CD4-positive, alpha-beta T cell treated with Interleukin-10 for 1 hour (primary cell): Measurements from ENCODE around the gene MRPS2.
"Not testable (repeated sequence)": the region's sequence is repeated elsewhere in the genome, so short reads cannot be mapped to it uniquely, and the experiment has no call there.

ENCODE experiments used
- DNase-seq: peaks from one replicate; pipeline ENCODE4 v3.0.0-alpha.2; 2020

The MRPS2 gene

DNA sequence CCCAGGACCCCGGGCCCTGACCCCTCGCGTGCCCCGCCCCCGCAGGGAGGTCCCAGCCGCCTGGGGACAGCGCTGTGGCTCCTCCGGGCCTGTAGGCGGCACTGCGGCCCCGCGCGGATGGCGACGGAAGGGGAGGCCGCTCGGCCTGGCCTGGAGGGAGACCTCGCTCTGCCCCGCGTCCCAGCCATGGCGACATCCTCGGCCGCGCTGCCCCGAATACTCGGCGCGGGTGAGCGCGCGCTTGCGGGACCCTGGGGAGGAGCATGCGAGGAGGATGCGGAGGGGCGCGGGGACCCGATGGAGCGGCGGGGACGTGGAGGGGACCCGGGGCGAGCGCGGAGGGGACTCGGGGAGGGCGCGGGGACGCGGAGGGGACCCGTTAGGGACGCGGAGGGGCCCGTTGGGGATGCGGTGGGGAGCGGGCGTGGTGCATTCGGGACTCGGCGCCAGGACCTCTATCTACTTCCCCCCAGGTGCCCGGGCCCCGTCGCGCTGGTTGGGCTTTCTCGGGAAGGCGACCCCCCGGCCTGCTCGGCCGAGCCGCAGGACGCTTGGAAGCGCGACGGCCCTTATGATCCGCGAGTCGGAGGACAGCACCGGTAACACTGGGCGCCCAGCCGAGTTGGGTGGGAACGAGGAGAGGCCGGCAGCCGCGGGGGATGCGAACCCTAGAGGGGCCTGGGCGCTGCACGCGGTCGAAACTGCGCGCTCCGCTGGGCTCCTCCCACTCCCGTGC, at the start of gene MRPS2:
TSS of gene MRPS2 (plus strand) at position 158 of the 736 bp plus-strand sequence. CDS start at position 187, 29 bp downstream.
- DNase-seq, result peak; percentile 89

DNA sequence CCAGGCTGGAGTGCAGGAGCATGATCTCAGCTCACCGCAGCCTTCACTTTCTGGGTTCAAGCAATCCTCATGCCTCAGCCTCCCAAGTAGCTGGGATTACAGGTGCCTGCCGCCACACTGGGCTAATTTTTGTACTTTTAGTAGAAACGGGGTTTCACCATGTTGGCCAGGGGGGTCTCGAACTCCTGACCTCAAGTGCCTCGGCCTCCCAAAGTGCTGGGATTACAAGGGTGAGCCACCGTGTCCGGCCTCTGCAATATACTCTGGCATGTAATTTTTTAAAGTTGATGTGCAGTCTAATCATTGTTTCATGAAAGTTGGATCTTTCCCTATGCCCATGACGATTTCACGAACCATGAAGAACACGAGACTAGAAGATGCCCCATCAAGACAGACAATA, 49.5 kb upstream of the MRPS2 start:
- DNase-seq, result no peak

DNA sequence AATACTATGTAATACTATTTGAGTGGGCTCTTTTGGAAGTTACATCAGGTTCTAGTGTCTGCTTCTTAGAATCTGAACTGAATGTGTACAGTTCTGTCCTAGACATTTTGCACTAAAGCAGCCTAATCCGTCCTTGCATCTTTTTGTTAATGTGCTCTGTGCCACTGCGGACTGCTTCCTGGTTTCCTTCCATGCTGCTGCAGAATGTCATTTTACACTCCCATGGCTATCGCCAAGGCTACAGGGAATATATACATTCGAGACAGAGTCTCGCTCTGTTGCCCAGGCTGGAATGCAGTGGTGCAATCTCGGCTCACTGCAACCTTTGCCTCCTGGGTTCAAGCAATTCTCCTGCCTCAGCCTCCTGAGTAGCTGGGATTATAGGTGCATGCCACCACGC, 48.6 kb upstream of the MRPS2 start:
- not testable (repeated sequence) for DNase-seq

DNA sequence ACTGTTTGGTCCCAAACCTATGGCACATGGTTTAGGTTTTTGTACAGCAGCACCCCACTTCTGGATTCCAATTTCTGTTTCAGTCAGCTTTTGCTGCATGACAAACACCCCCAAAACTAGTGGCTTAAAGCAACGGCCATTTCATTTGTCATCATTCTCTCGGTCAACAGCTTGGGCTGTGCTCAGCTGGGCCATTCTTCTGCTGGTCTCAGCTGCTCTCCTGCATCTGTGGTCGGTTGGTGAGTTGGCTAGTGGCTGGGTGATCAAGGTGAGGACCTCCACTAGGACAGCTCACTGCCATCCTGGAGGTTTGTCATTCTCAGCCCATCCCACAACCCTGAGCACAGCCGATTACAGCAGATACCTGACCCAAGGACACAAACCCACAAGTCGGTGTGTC, 45.7 kb upstream of the MRPS2 start:
- DNase-seq, result no peak

DNA sequence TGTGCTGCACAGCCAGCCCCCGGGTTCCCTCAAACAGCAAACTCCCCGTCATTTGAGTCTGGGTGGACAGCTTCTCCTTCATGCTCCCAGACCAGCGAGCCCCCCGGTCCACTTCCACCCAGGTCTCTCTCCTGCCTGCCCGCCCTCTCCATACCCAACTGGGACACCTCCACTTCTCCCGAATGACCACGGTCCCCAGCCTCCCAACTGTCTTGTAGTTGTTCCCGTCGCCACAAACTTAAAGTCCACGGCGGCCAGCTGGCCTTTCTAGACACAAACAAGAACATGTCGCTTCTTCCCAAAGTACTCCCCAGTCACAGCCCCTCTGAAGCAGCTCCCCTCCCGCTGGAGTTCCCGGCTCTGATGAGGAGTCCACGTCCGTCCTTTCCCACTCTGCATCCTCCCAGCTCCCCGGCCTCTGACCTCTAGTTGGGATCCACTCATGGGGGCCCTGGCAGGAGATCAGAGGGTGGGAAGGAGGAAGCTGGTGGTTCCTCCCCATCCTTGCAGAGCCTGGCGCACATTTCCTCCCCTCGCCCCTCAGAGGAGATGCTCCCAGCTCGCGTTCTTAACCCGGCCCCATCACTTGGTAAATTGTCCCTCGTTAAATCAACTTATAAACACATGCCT, 45.0 kb upstream of the MRPS2 start:
- DNase-seq, result no peak

DNA sequence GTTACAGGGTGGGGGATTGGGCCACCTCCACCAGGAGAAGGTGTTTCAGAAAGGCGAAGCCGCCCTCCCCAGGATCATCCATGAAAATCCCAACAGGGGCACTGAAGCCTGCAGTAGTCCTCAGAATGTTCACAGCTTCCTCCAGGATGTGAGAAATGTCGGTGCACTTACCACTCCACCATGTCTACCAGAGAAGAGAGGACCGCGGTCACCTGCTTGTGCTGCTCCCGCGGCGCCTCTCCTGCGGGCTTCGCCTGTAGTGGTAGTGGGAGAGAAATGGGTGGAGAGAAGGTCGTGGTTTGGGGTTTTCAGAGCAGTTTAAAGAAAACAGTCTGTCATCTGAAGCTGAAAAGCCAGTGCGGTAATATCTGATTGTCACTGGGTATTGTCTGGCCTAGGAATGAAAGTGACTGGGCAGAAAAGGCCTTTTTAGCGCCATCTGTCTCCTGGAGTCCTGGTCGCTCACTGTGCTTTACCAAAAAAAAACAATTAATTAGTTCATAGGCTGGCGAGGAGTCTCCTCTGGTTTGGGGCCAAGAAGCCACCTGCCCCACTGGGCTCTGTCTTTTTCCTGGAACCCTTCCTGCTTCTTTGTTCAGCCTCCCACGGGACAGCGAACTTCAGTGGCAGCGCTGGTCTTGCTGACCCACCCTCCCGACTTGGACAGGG, 43.9 kb upstream of the MRPS2 start:
- no peak for DNase-seq

DNA sequence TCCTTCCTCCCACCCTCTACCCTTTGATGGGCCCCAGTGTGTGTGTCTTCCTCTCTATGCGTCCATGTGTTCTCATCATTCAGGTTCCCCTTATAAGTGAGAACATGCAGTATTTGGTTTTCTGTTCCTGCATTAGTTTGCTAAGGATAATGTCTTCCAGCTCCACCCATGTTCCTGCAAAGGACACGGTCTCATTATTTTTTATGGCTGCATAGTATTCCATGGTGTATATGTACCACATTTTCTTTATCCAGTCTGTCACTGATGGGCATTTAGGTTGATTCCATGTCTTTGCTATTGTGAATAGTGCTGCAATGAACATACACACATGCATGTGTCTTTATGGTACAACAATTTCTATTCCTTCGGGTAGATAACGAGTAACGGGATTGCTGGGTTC, 42.0 kb upstream of the MRPS2 start:
- DNase-seq, result not testable (repeated sequence)

DNA sequence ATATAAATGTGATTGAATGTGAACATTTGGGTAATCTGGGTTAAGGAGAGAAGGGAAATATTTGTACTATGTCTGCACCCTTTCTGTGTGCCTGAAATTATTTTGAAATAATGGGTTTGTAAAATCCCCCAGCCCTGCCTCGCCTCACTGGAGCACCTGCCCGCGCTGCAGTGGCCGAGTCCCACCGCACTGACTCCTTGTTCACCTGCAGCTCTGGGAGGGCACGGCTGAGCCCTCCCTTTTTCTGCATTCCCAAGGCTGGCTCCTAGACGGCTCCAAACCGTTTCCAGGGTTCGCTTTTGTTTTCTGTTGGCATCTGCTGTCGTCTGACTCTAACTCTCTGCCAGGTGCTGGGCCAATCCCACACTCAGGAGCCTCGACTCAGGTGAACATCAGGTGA, 38.5 kb upstream of the MRPS2 start:
- no peak for DNase-seq

DNA sequence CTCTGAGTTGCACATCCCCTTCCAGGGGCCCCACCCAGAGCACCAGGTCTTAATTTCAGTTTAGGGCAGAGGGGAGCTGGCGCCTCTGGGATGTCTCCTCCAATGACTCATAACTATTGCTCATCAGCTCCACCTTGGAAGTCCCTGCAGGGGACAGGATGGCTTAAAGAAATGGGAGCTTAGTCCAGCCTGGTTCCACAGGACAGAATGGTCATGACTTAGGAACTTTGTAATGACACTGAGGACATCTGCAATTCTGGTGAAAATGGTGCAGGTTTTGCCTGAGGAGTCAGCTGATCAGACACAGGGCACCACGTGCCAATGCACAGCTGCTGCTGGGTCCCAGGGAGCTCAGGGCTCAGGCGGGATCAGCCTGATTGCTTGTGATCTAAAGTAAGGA, 37.3 kb upstream of the MRPS2 start:
- DNase-seq, result no peak

DNA sequence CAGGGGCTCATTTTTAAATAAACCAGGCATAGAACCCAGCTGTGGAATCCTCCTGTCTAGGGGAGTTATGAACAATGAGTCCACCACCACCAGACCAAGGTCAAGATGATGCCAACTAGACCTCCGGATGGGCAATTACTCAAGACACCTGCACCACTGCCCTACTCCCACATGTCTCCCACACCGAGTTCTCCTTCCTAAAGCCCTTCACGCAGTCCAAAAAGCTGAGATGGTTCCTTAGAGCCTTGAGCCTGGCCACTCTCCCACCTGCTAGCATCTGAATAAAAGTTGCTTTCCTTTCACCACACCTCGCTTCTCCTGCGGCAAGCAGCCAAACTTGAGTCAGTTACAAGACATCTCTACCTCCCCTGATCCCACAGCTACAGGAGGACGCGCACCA, 36.3 kb upstream of the MRPS2 start:
- no peak for DNase-seq

DNA sequence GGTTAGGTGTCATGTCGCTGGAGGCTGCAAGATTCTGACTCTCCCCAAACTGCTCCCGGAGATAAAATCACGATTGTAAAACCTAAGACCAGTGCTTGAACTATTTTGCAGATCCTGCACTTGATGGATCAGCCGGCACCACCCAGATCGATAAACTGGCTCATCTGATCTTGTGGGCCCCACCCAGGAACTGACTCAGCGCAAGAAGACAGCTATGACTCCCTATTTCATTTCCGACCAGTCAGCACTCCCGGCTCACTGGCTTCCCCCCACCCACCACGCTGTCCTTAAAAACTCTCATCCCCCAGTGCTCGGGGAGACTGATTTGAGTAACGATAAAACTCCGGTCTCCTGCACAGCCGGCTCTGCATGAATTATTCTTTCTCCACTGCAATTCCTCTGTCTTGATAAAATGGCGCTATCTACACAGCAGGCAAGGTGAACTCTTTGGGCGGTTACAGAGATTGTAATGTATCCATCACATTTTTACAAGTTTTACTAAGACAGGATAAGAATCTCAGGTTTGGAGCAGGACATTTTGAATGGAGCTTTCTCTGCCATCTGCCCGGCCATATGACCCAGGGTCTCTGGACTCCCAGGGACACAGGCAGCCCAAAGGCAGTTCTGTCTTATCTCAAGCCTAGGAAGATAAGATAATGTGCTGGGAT, 31.5 kb upstream of the MRPS2 start:
- peak; percentile 43 for DNase-seq

DNA sequence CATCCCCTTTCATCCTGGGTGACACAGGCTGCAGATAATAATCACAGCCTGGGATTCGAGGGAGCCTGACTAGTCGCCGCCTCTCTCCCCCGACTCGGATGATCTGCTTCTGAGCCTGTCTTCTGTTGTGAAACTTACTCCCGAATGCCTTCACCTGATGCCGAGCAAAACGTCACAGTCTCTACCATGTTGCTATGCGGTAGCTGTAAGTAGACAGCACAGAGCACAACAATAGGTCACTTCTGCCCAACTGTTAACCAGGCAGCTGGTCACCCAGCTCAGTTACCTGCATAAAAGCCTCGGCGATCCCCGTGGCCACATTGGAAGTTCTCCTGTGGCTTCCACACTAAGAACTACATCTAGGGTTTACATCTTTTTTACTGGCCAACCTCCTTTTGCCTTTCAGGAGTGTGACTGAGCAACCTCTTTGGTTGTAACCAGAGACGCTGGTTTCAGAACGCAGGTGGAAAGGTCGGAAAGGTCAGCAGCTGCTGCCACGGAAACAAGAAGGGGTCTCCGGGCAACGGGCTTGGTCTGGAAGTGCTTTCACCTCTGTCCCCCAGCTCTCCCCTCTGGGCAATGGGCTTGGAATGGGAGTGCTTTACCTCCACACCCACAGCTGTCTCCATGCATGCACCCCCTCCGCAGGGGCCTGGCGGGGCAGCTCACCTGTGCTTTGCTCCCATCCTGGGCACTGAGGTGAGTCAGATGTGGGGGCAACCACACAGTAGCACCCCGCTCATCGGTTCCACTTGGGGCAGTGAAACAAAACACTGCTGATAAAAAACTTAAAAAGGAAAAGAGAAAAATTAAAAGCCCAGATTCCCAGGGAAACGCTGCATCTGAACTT, 28.5 kb upstream of the MRPS2 start:
- DNase-seq, result no peak

DNA sequence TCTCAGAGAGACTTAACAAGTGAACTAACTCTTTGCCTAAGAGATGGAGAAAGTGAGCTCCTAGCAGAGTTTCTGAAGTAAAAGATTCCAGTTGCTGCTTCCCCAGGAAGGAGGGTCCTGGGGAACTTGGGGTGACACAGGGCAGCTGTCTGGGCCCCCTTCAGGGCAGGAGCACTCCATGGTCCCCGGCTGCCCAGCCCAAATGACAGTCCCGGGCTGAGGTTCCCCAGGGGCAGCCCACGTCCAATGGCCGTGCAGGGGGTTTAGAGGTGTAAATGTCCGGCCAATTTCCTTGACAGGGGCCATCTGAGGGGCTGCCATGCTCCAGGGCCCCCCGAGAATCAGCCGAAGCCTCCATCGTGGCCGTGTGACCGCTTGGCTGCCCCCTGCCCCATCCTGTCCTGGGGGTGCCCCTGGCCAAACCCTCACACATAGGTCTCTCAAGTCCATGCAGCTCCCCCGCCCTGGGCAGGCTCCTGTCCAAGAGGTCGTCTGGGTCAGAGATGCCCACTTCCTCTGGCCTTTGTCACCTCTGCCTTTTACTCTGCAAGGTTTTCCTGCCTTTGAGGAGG, 26.4 kb upstream of the MRPS2 start:
- no peak for DNase-seq

DNA sequence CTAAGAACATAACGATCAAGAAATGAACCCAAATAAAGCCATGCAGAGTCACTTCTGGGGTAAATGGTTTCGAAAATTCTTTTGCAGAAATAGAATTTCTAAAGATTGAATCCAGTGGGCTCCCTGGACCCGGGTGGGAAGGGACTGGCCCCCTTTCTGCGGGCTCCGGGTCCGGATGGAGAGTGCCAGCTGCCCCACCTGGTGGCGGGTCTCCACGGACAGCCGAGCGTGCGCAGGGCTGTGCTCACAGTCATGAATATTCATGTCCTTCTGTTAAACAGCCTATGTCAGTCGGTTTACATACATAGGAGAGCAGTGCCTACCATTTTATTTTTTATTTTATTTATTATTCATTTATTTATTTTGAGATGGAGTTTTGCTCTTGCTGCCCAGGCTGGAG, 25.6 kb upstream of the MRPS2 start:
- peak; percentile 8 for DNase-seq

DNA sequence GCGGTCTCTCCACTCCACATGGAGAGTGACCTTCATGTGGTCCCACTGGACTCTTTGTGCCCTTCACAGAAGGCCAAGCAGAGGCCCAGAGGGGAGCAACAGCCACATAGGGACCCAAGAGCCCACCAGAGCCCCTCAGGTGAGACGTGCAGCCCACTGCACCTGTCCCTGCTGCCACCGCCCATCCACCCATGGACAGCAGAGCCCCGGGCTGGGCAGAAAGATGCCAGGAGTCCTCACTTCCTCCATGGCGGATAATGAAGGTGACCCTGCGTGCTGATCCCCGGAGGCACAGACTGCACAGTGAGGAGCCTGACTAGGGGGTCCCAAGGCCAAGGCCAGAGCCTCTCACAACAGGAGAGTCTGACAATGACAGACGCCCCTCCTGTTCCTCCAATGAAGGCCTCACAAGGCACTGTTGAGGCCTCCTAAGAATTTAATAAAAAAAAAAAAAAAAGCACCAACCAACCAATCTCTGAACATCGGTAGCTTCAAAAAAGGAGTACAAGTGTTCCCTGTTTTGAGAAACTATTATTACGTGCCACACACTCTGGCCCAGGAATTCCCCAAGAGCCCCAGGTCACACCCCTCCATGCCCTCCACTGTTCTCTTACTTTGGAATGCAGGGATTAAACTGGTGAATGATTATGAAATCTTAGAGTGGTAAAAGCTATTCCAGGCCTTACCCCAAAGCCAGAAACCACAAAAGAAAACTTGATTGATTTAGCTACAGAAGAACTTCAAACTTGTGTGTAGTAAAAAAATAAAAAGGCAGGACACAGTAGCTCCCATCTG, 23.7 kb upstream of the MRPS2 start:
- DNase-seq, result no peak

DNA sequence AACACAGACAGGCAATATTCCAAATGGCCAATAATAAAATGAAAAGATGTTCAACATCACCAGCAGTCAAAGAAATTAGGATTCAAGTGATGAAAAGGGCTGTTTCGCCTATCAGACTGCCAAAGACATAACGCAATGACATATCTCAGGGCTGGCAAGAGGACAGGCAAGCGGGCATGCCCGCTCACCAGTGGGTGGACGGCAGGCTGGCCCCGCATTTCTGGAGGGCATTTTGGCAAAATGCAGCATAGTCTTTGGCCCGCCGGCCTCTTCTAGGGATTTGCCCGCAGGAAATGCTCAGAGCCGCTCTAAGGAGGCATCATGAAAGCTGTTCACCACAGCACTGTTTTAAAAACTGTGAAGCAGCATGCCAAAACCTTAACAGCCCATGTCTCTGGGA, 22.3 kb upstream of the MRPS2 start:
- DNase-seq, result no peak

DNA sequence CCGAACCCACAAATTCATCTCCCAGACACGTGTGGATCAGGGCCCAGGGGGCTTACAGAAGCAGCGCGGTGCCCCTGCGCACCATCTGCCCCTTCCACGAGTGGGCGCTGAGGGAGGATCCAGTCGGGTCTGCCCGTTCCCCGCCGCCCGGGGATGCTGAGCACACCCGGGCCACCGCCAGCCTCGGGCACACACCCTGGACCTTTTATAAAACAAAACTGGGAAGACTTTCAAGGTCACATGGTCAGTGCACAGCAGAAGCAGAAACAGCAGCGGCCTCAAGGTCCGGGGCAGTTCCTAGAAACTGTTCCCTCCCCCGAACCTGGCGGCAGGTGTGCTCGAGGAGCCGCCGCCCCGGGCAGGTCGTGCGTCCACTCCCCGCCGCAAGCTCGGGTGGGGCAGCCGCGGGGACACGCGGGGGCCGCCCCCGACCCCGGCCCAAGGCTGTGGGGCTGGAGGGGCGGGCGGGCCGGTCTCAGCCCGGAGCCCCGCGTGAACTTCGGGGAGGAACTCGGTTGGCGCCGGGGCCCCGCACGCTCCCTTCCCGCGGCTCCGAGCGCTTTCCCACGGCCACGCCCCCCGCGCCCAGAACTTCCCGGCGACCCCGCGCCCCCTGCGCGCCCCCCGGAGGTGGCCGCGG, 21.5 kb upstream of the MRPS2 start:
- DNase-seq, result no peak

DNA sequence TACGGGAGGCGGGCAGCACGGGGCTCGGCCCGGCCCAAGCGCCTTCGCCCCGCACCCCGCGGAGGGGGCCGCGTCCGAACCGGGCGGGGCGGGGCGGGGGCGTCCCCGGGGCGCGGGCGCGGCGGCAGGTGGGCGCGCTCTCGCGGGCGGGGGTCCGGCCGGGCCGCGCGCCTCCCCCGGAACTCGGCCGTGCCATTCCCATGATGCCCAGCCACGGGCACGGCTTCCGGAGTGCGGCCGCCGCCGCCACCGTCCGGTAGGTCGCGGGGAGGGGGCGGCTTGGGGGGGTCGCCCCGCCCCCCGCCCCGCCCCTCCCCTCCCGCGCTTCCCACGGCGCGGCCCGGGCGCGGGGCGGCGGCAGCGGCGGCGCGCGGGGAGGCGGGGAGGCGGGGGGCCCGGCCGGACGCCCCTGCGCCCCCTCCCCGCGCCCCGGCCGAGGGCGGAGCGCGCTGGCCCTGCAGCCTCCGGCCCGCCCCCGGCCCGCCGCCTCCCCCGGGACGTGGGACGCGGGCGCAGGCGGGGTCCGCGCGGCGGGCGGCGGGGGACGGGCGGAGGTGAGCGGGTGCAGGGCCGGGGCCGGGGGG, 20.9 kb upstream of the MRPS2 start, which contains the start of gene PPP1R26:
TSS of gene PPP1R26 (plus strand) at position 314 of the 584 bp plus-strand sequence. CDS start 4,729 bp downstream, outside the sequence.
- no peak for DNase-seq

DNA sequence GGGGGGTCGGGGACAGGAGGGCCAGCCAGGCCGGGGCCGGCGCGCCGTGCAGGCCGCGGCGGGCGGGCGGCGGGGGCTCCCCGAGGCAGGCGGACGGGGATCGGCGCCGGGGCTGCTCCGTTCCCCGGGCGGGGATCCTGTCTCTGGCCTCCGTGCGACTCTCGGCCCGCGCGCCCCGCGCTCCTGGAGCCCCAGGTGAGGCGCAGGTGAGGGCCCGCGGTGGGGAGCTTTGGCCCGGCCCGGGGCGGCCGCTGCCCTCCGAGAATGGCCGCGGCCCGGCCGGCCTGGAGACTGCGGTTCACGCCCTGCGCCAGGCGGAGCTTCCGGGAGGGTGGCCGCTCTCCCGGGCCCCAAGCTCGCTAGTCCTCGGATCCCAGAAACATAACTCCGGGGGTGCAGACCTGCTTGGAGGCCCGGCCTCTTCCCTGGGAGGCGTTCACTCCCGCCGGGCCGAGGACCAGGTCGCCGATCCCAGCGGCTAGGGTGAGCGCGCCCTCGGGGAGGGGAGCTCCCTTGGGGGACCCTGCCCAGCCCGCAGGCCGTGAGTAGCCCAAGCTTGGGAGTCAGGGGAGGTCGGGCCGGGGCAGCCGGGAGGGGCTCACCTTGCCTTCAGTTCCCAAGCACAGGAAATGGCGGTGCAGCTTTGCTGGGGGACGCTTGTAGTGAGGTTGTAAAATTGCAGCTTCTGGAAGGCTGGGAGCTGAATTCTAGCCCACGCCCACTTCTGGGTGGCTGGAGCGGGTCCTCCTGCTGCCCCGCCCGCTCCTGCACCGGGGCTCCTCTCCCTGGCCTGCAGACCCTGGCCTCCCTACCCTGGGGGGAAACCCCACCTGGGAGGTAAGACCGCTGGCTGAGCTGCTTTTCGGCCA, 20.2 kb upstream of the MRPS2 start:
- DNase-seq, result no peak
